ENCODE results near the gene CSF3R. TPM values are rescaled to one million over a fixed set of nuclear protein-coding genes. Genes with fewer than 3 reads are reported as not detected.
A peak's percentile ranks its signal among the peaks of the same experiment; 100 is the strongest.

CSF3R gene
- total and polyA plus RNA-seq, 2 donors (not counting 1 experiment from before 2014, with no cell fraction given): 0.30 to 6.3 TPM

- peaks cover 0 to 2% (median 0%) of the 10 kb centered on the region in 3 donors for H3K9me3 ChIP-seq (ENCODE audit: control extremely low read depth in 1 of 3, control insufficient read depth in 2 of 3, insufficient read depth in 1 of 3, low read length in 2 of 3)
- Mint-ChIP-seq H3K27me3 (no peaks in the 10 kb centered on the region), H3K27ac (peak overlapping the region; percentile 34), H3K4me1 (peaks cover 24% of the 10 kb centered on the region), H3K4me3 (peak overlapping the region; percentile 64), H3K9me3 (ENCODE audit: insufficient read depth) (no peaks in the 10 kb centered on the region)
- H3K36me3 ChIP-seq (replicated peaks in 1 of 2; ENCODE audit: control extremely low read depth in 1 of 2, control insufficient read depth in 1 of 2, extremely low read depth in 1 of 2, insufficient read depth in 2 of 2, low read length in 1 of 2): no peaks in the 10 kb centered on the region
- no peaks in the 10 kb centered on the region for H3K79me2 ChIP-seq (ENCODE audit: control insufficient read depth, insufficient read depth, low read length)
- no peaks in the 10 kb centered on the region for H4K20me1 ChIP-seq (ENCODE audit: control insufficient read depth, insufficient read depth, low read length, poor library complexity, severe bottlenecking)
- intact Hi-C loops (cut with micrococcal nuclease): no loop called here
- H3K4me1 ChIP-seq (ENCODE audit: control insufficient read depth in 2 of 2, insufficient read depth in 2 of 2, low read length in 2 of 2): peaks cover 24 to 37% of the 10 kb centered on the region in 2 donors
- H3K27ac ChIP-seq (ENCODE audit: low read length in 2 of 2): peak overlapping the region in 1 of 2 donors; percentile 65
- CTCF ChIA-PET: interaction anchor here (0.6 kb wide), 2 partner anchors 22 to 149 kb away, joined by 3 read pairs; partner anchors contain the start of gene MRPS15
- WGBS (ENCODE audit: insufficient coverage): no CpG with 5 or more reads among the region's 2 CpGs
- ATAC-seq (ENCODE audit: low read depth) (no peak), DNase-seq (no peak)
- POLR2A ChIA-PET: interaction anchor here (0.9 kb wide), 1 partner anchor 36 kb away, joined by 3 read pairs; the partner anchor contains the start of gene OSCP1
- peak overlapping the region; percentile 49 for H3K9ac ChIP-seq (ENCODE audit: low read length)
- H2AFZ ChIP-seq (ENCODE audit: insufficient read depth, low read depth, low read length, poor library complexity, severe bottlenecking): no peak overlapping the region
- TF ChIP-seq EZH2 (IDR thresholded peaks at IDR 0.05; ENCODE audit: borderline replicate concordance, insufficient read depth, low read depth, low read length, poor library complexity, severe bottlenecking) (no peak), CTCF (IDR thresholded peaks at IDR 0.05) (no peak)
- peaks cover 0 to 9% (median 0%) of the 10 kb centered on the region in 4 experiments for H3K27me3 ChIP-seq (replicated peaks in 1 of 4; ENCODE audit: control extremely low read depth in 1 of 4, control insufficient read depth in 3 of 4, insufficient read depth in 4 of 4, low read length in 3 of 4)
- H3K4me3 ChIP-seq (ENCODE audit: control extremely low read depth in 1 of 5, extremely low read depth in 1 of 5, insufficient read depth in 1 of 5, low read depth in 2 of 5, low read length in 4 of 5): no peak overlapping the region
- H3K4me2 ChIP-seq (replicated peaks; ENCODE audit: low read depth, low read length, poor library complexity, severe bottlenecking): peak overlapping the region; percentile 61
Measured at GRCh38 chr1:36486093-36486438, 3.4 kb upstream of the CSF3R start.

GRCh38 chr1:36484099-36484498 lies 1.4 kb upstream of the CSF3R start:
- CTCF ChIA-PET: interaction anchor here (1.6 kb wide), 1 partner anchor 33 kb away, joined by 4 read pairs; no protein-coding TSS in a partner anchor
- H3K27ac Mint-ChIP-seq: no peak overlapping the region

More at GRCh38 chr1:36484099-36484498, 1.4 kb upstream of the CSF3R start:
- no peak overlapping the region for H3K27ac ChIP-seq (ENCODE audit: low read length in 2 of 2)
- no peaks in the 10 kb centered on the region for H4K20me1 ChIP-seq (ENCODE audit: control insufficient read depth, insufficient read depth, low read length, poor library complexity, severe bottlenecking)
- H3K36me3 ChIP-seq (replicated peaks in 1 of 2; ENCODE audit: control extremely low read depth in 1 of 2, control insufficient read depth in 1 of 2, extremely low read depth in 1 of 2, insufficient read depth in 2 of 2, low read length in 1 of 2): no peaks in the 10 kb centered on the region
- intact Hi-C loops (cut with micrococcal nuclease): no loop called here
- peaks cover 0 to 3% (median 0%) of the 10 kb centered on the region in 3 donors for H3K9me3 ChIP-seq (ENCODE audit: control extremely low read depth in 1 of 3, control insufficient read depth in 2 of 3, insufficient read depth in 1 of 3, low read length in 2 of 3)
- peaks cover 24 to 37% of the 10 kb centered on the region in 2 donors for H3K4me1 ChIP-seq (ENCODE audit: control insufficient read depth in 2 of 2, insufficient read depth in 2 of 2, low read length in 2 of 2)
- Mint-ChIP-seq H3K4me3 (no peak overlapping the region), H3K27me3 (no peaks in the 10 kb centered on the region), H3K9me3 (ENCODE audit: insufficient read depth) (no peaks in the 10 kb centered on the region), H3K4me1 (peaks cover 24% of the 10 kb centered on the region)
- H3K27me3 ChIP-seq (replicated peaks in 1 of 4; ENCODE audit: control extremely low read depth in 1 of 4, control insufficient read depth in 3 of 4, insufficient read depth in 4 of 4, low read length in 3 of 4): peaks cover 0 to 9% (median 0%) of the 10 kb centered on the region in 4 experiments
- no peak overlapping the region for H3K4me3 ChIP-seq (ENCODE audit: control extremely low read depth in 1 of 5, extremely low read depth in 1 of 5, insufficient read depth in 1 of 5, low read depth in 2 of 5, low read length in 4 of 5)
- POLR2A ChIA-PET: no interaction called here
- DNase-seq: no peak
- TF ChIP-seq CTCF (IDR thresholded peaks at IDR 0.05): no peak
- TF ChIP-seq EZH2 (IDR thresholded peaks at IDR 0.05; ENCODE audit: borderline replicate concordance, insufficient read depth, low read depth, low read length, poor library complexity, severe bottlenecking): no peak
- no peak for ATAC-seq (ENCODE audit: low read depth)
- H2AFZ ChIP-seq (ENCODE audit: insufficient read depth, low read depth, low read length, poor library complexity, severe bottlenecking): no peak overlapping the region
- H3K9ac ChIP-seq (ENCODE audit: low read length): no peak overlapping the region
- 93% methylated on average over 2 of the region's 2 CpGs for WGBS (ENCODE audit: insufficient coverage)
- no peak overlapping the region for H3K4me2 ChIP-seq (replicated peaks; ENCODE audit: low read depth, low read length, poor library complexity, severe bottlenecking)
- H3K79me2 ChIP-seq (ENCODE audit: control insufficient read depth, insufficient read depth, low read length): no peaks in the 10 kb centered on the region
